ENCODE data around the gene CHAC1.
"Not testable (repeated sequence)": the region's sequence is repeated elsewhere in the genome, so short reads cannot be mapped to it uniquely, and the experiment has no call there.

The CHAC1 gene

DNA sequence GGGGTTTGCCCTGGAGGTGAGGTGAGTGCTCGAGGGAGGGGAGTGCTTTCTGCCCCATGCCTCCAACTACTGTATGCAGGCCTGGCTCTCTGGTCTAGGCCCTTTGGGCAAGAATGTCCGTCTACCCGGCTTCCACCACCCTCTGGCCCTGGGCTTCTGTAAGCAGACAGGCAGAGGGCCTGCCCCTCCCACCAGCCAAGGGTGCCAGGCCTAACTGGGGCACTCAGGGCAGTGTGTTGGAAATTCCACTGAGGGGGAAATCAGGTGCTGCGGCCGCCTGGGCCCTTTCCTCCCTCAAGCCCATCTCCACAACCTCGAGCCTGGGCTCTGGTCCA, 14.8 kb upstream of the CHAC1 start:
- no peak for DNase-seq (ENCODE audit: low read depth)

GRCh38 chr15:40940296-40940801, 12.9 kb upstream of the CHAC1 start:
- no peak for DNase-seq (ENCODE audit: low read depth)

DNA sequence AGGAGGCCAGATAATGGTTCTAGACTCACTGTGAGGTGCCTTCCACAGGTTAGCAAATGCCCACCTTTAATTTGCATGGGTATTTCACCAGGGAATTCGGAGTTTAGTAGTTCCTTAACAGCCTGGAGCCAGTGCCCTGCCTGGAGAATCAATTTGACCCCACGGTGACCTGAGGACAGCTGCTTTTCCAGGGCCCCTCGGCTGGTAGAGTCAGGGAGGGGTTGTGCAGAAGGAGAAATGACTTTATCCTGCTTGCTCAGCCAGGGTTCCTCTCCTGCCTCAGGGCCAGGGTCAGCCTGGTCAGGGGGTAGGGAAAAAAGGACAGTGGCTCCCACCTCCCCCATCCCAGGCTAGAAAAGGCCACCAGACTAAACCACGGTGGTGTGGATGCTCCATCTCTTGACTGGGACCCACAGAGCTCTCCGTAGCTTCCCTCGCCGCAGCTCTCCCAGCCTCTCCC, 12.2 kb upstream of the CHAC1 start:
- no peak for DNase-seq (ENCODE audit: low read depth)

DNA sequence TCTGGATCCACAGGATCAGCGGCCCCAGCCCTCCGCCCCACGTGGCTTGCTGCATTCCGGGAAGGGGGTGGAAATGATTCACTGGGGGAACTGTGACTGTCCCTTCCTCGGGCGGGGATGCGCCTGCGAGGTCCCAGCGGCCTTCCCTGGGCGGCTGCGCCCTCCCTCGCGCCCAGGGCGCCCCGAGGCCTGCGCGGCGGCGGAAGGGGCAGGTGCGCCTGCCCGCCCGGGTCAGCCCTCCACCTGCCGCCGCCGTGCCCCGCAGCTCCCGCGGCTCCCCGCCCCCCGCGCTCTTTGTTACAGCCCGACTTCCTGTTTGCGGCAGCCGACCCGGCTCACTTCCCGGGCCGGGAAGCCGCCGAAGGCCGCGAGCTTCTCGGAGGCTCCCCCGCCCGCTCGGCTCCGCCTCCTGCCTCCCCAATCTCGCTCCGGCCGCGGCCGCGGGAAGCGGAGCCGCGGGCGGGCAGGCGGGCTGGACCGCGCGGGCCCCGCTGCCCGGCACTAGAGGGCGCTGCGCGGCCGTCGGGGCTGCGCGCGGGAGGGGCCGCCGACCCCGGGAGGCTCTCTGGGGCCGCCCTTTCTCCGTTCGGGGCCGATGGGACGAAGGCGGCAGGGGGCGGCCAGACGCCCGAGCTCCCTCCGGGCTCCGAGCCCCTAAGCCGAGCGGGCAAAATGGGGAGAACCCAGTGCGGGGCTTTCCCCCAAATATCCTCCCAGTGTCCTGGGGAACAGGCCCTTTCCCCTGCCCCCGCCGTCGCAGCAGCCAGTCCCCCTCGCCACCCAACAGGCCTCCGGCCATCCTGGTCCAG, 11.5 kb upstream of the CHAC1 start:
- peak; percentile 37 for DNase-seq (ENCODE audit: low read depth)

GRCh38 chr15:40942337-40942854, 10.9 kb upstream of the CHAC1 start:
- no peak for DNase-seq (ENCODE audit: low read depth)

- no peak for DNase-seq (ENCODE audit: low read depth)
These were observed 10.4 kb upstream of the CHAC1 start for GRCh38 chr15:40942878-40943277.

DNA sequence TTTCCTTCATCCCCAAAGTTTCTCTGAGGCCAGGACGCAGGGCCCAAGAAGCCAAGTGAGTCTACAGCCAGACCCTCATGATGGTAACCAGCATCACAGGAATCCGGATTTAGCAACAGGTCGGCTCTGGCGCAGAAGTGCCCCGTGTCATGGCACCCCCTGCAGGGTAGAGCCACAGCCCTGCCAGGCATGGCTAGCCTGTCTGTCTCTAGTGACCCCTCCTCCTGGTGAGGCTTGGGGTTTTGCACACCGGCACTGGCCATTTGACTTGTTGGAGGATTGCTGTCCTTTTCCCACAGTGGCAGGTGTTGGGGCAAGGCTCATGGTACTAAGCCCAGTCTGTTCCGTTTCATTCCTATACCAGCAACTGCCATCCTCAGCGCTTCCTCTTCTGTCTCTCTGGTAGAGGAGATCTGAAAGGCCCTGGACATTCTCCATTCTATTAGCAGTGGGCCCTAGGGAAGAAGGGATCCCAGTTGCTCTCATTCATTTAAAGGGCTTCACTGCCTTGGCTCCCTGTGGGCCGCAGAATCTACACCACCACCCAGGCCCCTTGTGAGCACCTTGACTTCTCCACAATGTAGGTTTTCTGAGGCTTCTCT, 9.4 kb upstream of the CHAC1 start:
- no peak for DNase-seq (ENCODE audit: low read depth)

- no peak for DNase-seq (ENCODE audit: low read depth)
These were observed 8.6 kb upstream of the CHAC1 start for GRCh38 chr15:40944510-40945296.

DNA sequence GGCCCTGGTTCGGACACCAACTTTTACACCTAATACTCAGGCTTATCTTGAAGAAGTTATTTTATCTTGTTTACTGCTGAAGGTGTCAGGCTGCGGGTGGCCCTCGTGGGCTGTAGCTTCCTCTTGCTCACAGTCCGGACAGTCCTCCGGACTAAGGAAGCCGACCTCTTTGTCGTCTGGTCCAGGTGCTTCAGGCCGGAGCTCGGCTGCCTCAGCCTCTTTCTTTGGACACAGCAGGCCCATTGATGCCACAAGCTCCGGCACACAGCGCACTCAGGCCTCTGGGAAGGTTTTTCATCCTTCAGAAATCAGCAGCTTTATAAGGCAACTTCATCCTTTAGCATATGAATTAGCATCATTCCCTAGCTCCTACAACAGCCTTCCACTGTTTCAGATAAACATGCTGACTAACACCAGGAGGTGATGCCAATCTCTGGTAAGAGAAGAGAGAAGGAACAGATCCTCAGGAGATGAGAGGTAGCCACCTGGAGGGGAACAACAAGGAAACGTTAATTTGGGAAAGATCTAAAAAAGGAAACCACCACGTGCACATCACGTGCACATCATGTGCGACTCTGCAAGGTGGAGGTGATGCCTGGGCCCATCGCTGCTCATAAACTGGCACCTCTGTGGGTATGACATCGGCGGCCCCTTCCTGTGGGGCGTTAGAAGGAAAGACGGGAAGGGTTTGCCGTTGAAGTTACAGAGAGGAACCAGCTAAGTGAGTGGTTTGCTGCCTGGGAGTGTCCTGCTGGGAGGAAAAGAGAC, 4.4 kb upstream of the CHAC1 start:
- no peak for DNase-seq (ENCODE audit: low read depth)

- DNase-seq (ENCODE audit: low read depth), result no peak
These were observed 3.5 kb upstream of the CHAC1 start for GRCh38 chr15:40949756-40950207.

- DNase-seq (ENCODE audit: low read depth), result no peak
These were observed 1.5 kb upstream of the CHAC1 start for GRCh38 chr15:40951764-40952163.

DNA sequence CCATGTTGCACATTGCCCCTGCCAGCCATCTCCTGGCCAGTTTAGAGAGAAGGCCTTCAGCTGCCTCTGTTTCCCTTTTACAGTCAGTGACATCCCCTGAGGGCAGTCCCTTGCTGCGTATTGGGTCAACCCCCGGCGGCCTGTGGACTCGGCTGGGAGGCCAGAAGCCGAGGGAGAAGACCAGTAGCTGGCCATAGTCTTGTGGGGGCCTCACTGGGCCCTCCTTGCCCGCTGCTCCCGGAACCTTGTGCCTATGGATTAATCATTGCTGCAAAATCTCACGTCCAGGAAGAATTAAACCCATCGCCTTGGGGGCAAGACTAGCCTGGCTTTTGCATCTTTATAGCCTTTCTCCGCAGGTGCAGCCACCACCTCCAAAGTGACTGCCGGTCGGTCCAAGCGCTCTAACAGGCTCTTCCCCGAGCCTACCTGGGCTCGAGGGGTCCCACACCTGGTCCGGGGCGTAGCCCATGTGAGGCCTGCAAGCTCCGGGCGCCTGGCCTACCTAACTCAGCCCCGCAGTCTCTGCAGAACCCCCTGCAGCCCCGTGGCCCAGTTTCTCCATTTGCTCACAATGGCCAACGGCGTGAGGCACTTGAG, 870 bp upstream of the CHAC1 start:
- DNase-seq (ENCODE audit: low read depth), result no peak

- no peak for DNase-seq (ENCODE audit: low read depth)
These were observed 423 bp downstream of the CHAC1 start for GRCh38 chr15:40953713-40954074.

DNA sequence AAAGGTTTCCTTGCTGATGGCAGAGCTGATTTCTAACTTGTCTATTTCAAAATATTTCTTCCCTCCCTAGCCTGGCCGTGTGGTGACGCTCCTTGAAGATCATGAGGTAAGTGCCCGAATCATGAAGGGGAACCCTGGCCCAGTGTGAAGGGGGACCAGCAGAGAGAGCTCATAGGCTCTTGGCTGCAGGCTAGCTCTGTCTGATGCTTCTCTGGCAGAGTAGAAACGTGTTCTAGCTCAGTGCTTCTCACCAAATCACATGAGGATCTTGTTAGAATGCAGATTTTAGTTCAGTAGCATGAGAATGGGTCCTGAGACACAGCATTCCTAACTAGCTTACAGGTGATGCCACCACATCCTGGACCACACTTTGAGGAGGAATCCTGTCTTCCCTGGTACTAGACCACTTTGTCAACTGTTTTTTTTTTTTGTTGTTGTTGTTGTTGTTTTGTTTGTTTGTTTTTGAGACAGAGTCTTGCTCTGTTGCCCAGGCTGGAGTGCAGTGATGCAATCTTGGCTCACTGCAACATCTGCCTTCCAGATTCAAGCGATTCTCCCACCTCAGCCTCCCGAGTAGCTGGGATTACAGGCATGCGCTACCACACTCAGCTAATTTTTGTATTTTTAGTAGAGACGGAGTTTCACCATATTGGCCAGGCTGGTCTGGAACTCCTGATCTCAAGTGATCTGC, 1.0 kb downstream of the CHAC1 start:
- DNase-seq (ENCODE audit: low read depth), result not testable (repeated sequence)

DNA sequence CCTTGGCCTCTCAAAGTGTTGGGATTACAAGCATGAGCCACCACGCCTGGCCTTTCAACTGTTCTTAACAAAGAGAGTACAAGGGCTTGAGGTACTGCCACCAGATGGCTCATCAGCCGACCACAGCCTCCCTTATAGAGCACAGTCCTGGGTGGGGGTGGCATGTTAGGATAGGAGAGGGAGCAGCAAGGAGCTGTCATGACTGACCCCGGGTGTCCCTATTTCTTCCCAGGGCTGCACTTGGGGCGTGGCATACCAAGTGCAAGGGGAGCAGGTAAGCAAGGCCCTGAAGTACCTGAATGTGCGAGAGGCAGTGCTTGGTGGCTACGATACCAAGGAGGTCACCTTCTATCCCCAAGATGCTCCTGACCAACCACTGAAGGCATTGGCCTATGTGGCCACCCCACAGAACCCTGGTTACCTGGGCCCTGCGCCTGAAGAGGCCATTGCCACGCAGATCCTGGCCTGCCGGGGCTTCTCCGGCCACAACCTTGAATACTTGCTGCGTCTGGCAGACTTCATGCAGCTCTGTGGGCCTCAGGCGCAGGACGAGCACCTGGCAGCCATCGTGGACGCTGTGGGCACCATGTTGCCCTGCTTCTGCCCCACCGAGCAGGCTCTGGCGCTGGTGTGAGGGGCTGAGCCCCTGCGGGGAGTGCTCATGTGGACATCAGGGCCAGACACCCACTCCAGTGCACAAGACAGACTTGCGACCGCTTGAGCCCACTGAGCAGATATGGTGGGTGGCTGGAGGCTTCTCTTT, 2.1 kb downstream of the CHAC1 start:
- DNase-seq (ENCODE audit: low read depth), result no peak

DNA sequence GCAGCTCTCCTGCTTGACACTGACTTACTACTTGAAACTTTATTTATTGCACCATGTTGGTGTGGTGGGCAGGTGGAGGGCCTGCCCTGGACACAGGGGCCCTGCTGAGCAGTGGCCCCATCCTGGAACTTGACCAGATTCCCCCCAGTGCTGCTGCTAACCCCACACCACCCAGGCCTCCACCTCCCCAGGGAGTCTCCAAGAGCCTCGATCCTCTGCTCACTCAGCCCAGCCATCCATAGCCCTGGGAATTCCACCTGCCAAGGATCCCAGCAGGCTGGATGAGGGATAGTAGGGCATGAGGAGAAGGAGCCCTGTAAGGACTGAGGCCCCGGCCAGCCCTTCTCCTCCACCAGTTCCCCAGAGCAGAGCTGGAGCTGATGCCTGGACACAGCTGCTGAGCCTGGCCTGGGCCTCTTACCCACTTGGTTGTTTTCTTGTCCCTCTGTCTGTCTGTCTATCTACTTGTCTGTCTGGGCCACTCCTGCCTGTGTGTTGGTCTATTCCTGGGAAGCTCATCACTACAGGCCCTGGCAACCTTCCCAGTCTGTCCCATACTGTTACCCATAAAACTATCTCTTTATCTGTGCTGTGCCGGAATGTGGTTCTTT, 2.8 kb downstream of the CHAC1 start:
- no peak for DNase-seq (ENCODE audit: low read depth)

DNA sequence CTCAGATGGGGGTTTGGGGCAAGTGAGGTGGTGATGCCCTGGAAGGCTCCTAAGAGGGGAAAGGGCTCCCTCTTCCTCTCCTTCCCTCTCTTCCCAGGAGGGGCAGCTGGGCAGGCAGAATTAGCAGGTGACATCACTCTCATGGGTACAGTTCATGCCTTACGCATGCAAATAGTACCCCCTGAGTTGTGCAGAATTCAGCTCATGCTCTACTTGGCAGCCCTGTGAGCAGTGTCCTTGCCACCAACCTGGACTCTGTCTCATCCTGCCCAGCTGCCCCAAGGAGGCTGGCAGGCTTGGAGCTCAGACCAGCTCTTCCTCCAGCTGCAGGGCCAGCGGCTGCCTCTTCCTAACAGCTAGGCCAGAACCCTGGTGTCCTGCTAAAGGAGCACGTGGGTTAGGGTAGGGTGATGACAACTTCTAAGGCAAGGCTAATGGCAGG, 3.3 kb downstream of the CHAC1 start:
- no peak for DNase-seq (ENCODE audit: low read depth)

DNA sequence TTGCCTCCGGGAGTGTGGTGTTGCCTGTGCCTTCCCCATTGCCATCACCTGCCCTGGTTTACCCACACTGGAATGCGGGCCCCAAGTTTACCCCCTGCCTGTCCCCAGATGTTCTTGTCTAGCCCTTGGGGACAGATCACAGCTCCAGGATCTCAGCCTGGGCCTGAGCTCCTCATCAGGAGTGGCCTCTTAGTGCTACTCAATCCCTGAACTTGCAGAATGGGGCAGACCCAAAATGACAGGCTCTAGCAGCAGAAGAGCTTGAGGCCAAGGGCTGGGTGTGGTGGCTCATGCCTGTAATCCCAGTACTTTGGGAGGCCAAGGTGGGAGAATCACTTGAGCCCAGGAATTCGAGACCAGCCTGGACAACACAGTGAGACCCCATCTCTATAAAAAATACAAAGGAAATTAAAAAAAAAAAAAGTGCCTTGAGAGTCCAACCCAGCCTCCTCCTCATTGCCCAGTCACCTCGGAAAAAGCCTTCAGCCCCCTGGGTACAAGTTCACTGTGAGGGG, 3.8 kb downstream of the CHAC1 start:
- DNase-seq (ENCODE audit: low read depth), result no peak

GRCh38 chr15:40957581-40958051, 4.3 kb downstream of the CHAC1 start:
- DNase-seq (ENCODE audit: low read depth), result no peak

Measured in stimulated activated CD8-positive, alpha-beta memory T cell treated with anti-CD3 and anti-CD28 coated beads, Interleukin-15, amount 100 ng/mL, for 24 hours (primary cell).